Stimulated activated CD4-positive, alpha-beta T cell treated with anti-CD3 and anti-CD28 coated beads, Interleukin-1b, Interleukin-23, amount 100 ng/mL, for 4 hours (primary cell): ENCODE results near the gene TOR1A.
A peak's percentile ranks its signal among the peaks of the same experiment; 100 is the strongest.

Experiments used
- DNase-seq, 2 donors: peaks; one replicate each; pipeline ENCODE4 v3.0.0-alpha.2; 2020; ENCODE audit warnings: low read depth in 2 of 2

The TOR1A gene, protein sequence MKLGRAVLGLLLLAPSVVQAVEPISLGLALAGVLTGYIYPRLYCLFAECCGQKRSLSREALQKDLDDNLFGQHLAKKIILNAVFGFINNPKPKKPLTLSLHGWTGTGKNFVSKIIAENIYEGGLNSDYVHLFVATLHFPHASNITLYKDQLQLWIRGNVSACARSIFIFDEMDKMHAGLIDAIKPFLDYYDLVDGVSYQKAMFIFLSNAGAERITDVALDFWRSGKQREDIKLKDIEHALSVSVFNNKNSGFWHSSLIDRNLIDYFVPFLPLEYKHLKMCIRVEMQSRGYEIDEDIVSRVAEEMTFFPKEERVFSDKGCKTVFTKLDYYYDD

DNA sequence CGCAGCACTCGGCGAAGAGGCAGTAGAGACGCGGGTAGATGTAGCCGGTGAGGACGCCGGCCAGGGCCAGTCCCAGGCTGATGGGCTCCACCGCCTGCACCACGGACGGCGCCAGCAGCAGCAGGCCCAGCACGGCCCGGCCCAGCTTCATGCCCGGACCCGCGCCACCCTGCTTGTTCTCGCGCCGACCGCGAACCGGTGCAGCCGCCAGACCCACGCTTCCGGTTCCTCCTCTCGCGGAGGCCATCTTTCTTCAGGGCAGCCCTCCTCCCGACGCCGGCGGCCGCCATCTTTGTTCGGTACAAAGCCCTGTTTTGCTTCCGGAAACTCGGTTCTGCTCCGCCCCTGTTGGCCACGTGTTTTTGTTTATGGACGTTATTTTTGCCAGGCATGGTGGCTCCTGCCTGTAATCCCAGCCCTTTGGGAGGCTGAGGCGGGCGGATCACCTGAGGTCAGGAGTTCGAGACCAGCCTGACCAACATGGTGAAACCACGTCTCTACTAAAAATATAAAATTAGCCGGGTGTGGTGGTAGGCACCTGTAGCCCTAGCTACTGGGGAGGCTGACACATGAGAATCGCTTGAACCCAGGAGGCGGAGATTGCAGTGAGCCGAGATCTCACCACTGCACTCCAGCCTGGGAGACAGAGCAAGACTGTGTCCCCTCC, at the start of gene TOR1A:
Gene TOR1A, minus strand, starts transcription at position 202 of the 667 bp plus-strand sequence. Its CDS starts 51 bp downstream, at position 151.
- DNase-seq, result peak; percentile 84 to 86

DNA sequence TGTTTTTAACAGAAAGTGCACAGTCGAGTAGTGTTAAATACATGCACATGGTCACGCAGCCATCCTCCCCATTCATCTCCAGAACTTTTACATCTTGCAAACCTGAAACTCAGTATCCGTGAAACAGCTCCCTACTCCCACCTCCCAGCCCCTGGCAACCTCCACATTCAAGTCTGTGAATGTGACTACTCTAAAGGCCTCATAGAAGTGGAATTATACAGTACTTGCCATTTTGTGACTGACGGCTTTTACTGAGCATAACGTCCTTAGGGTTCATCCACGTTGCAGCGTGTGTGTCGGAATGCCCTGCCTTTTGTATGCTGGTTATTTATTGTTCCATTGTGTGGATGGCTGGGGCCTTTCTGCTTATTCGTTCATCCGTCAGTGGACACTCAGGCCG, 47.1 kb upstream of the TOR1A start:
- DNase-seq, result no peak

DNA sequence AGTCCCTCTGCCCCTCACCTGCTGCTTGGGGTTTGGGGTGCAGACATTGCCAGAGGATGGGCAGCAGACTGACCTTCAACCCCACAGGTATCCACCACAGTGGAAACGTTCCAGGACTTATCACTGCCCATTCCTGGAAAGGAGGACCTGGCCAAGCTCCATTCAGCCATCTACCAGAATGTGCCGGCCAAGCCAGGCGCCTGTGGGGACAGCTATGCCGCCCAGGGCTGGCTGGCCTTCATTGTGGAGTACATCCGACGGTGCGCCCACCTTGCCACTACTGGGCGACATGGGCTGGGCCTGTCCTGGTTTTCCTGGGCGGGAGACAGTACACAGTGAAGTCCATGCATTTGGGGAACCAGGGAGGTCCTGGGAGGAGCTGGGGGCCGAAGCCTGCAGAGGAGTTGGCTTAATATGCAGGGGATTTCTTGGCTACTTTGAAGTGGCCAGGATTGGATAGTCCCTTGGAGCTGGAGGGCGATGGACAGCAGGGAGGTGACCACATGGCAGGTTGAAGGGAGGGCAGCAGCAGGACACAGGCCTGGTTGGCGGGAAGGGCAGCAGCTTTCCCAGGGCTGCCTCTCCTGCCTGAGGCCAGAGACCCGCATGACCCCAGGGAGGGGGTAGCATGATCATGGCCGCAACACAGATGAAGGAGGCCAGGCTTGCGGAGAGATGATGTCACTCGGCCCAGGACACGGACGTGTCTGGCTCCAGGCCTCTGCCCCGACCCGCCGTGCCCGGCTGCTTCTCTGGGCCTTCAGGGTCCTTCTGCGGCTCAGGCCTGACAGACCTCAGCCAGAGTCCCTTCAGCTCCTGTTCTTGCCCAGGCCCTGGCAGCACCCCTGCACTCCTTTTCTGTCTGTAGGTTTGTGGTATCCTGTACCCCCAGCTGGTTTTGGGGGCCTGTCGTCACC, 45.9 kb upstream of the TOR1A start:
- no peak for DNase-seq

DNA sequence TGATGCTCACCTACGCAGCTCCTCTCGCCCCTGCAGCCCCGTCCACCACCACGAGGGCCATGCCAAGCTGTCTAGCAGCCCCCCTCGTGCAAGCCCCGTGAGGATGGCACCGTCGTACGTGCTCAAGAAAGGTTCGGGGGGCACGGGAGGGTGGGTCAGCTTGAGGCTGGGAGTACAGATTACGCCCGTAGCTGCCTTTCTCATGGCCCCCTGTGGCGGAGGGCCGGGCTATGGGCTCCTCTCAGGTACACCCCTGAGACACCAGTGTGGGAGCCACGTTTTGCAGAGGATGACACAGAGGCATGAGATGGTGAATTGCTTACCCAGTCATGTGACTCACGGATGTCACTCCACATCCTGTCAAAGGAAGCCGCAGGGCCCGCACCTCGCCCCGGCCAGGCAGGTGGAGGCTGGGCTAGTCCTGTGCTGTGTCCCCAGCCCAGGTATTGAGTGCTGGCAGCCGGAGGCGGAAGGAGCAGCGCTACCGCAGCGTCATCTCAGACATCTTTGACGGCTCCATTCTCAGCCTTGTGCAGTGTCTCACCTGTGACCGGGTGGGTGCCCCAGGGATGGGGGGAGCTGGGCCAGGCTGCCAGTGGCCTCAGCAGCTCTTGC, 45.0 kb upstream of the TOR1A start:
- peak; percentile 67 to 78 for DNase-seq

DNA sequence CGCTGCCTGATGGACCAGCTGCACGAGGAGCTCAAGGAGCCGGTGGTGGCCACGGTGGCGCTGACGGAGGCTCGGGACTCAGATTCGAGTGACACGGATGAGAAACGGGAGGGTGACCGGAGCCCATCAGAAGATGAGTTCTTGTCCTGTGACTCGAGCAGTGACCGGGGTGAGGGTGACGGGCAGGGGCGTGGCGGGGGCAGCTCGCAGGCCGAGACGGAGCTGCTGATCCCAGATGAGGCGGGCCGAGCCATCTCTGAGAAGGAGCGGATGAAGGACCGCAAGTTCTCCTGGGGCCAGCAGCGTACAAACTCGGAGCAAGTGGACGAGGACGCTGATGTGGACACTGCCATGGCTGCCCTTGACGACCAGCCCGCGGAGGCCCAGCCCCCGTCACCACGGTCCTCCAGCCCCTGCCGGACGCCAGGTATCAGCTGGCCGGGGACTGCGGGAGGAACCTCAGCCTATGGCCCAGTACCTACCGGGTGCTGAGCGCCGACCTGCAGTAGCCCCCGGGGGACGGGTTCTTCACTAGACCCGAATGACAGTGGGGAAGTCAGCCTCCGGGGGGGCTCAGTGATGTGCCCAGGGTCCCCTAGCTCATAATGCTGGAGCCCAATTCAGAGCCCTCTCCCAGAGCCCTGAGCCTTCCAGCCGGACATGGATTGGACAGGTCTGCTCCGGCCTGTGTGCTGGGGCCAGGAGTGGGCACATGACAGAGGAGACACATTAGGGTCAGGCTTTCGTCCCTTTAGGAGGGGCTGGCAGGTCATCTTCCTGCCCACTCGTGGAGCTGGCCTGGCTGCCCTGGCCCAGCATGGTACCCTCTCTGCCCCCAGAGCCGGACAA, 44.3 kb upstream of the TOR1A start:
- no peak for DNase-seq

DNA sequence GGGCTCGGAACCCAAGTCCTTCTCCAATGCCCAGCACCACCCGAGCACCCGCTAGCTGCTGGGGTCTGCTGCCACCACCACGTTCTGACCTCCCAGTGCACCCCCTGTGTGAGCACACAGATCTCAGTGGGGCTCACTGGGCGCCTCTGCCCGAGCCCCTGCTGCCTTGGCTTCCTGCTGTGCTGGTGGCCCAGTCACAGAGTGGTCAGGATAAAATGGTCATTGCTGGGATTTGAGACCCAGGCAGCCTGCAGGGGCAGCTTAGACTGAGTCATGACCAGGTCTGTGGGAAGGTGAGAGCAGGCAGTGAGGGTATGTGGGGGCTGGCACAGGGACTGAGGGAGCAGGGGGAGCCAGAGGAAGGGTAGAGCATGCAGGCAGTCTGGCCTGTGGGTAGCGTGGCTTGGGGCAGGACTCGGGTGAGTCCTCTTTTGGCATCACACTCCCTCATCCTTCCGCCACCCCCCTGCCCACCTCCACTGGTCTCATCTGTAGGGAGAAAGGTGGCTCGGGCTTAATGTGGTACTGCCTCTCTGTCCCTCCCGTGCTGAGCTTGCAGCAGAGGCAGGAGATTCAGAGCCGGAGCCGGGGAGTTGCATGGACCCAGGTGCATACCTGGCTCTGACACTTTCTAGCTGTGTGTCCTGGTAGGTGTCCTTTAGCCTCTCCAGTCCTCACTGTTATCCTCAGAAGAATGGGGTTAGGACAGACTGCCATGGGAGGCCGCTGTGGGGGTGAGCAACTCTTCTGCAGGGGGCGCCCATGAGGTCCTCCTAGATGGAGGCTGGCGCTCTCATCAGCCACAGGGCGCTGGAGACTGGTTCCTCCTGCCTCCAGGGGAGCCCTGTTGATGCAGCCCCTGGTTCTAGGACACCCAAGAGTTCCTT, 43.4 kb upstream of the TOR1A start:
- no peak for DNase-seq

DNA sequence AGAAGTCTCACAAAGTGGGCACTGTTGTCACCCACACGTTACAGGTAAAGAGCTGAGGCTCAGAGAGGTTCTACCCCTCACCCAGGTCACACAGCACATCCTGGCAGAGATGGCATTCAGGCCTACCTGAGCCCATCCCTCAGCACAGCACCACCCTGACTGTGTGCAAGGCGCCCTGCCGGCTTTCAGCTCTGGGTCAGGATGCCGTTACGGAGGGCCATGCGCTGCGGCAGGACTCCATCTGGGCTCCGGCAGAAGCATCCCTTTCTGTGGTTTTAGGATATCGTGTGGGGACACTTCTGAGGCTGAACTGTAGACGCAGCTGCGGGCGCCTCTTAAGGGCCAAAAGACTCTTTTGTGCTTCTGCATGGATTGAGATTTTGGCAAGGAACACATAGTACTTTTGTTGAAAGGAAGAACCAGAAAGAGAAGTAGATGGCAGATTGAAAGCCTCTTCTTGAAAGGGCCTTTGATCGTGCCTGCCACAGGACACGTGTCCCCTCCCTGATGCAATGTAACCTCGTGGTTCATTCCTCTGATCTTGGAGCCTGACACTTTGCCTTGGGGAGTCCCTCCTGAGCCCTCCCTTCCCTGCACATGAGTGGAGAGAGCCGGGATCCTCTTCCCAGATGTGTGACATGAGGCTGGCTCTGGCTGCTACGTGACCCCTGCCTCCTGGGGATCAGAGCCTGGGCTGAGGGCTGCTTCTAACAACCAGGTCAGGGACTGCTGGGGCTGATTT, 42.6 kb upstream of the TOR1A start:
- DNase-seq, result no peak

DNA sequence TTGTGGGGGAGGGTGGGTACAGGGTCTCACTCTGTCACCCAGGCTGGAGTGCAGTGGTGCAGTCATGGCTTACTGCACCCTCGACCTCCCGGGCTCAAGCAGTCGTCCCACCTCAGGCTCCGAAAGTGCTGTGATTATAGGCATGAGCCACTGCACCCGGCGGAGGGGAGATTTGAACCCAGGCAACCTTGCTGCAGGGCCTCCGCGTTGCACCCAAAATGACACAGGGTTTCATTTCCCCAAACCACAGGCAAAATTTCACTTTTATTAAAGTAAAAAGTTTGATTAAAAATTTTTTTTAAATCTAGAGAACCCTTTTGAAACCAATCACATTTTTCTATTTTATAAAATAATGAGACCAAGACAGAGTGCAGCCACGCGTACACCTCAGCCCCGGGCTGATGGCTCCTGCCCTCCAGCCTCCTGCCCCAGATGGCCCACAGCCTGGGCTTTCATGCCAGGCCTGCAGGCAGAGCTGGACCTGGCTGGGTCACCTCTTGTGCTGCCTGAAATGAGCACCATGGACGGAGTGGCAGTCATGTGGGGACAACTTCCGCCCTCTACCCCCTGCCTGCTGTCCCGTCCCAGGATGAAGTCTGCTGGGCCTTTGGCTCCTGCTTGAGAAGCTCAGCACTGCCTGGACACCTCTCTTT, 41.9 kb upstream of the TOR1A start:
- no peak for DNase-seq

DNA sequence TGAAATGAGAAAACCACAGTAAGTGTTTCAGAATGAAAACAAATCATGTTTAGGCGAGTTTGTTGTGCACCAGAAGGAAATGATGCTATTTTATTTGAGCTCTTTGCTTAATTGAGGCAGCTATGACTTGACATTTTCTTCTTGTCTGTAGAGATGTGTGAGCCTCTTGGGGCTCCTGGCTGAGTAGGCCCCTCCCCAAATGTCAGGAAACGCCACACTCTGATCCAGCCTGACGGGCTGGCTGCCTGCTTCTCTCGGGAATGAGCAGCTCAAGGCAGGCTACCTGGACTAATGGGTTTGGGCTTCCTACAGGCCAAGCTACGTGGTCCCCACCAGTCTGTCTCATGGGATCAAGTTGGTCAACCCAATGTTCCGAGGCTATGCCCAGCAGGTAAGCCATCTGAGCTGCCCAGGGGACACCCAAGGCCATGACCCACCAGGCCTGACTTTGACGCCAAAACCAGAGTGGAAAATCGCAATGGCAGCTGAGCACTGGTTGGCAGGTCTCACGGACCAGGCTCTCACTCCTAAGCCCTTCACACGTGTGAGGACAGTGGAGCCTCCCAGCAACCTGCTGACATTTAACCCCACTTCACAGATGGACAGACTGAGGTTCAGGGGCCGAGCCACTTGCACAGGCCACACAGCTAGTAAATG, 41.2 kb upstream of the TOR1A start:
- DNase-seq, result no peak

DNA sequence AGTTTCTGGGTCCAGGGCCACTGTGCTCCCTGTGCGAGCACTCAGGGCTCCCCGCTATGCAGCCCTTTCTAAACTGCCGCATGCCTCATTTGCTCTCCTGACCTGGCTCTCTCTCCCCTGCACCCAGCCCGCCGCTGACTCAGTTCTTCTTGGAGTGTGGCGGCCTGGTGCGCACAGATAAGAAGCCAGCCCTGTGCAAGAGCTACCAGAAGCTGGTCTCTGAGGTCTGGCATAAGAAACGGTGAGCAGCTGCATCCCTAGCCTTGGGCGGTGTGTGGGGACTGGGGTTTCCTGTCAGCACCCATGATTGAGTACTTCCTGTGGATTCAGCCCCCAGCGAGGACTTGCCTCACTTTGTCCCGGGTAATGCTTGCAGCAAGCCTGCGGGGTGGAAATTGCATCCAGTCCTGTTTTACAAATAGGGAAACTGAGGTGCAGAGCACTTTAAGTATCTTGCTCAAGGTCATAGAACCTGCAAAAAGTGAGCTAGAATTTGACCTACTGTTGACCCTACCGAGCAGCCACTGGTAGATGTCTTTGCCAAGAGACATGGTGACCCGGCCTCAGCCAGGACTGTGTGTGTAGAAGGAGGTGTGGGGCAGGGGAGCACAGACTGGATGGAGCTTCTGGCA, 39.2 kb upstream of the TOR1A start:
- DNase-seq, result no peak

DNA sequence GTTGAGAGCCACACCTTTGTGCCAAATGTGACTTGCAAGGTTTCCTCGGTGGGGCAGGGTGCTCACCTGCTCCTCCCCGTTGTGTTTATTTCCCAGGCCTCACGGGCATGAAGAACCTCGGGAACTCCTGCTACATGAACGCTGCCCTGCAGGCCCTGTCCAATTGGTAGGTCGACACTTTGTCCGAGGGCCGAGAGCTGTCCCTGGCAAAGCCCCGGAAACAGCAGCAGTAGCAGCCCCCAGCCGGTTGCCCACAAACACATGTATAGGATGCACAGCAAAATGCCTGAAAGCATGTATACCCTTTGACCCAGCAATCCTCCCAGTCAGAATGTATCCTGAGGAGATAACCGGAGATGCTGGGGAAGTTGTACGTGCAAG, 37.5 kb upstream of the TOR1A start:
- DNase-seq, result no peak

DNA sequence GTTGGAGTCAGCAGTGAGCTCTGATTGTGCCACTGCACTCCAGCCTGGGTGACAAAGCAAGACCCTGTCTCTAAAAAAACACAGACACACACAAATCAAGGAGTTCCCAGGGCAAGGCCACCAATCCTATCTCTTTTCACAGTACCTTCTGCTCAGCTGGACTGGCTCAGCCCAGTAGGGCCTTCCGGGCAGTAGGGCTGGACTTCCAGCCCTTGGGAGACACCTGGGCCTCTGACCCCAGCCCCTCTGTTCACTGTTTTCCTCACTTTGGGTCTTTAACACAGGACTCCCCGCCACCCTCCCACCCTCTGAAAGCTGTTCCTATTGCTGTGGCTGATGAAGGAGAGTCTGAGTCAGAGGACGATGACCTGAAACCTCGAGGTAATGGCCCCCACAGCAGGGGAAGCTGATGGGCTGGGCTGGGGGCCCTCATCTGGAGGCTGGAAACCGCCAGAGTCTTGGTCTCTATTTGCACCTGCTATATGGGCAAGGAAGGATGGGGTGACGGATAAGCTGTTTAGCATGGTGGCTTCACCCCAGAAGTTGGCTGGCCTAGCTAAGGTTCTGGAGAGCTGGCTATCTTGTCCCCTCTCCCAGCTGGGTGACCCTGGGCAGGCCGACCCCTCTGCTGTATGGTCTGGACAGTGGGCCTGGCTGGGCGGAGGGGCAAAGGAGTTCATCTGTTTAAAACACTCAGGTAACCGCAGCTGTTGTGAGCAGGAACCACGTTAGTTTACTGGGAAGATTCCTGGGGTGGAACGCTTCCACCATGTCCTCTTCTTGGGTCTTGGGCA, 36.9 kb upstream of the TOR1A start:
- no peak for DNase-seq

DNA sequence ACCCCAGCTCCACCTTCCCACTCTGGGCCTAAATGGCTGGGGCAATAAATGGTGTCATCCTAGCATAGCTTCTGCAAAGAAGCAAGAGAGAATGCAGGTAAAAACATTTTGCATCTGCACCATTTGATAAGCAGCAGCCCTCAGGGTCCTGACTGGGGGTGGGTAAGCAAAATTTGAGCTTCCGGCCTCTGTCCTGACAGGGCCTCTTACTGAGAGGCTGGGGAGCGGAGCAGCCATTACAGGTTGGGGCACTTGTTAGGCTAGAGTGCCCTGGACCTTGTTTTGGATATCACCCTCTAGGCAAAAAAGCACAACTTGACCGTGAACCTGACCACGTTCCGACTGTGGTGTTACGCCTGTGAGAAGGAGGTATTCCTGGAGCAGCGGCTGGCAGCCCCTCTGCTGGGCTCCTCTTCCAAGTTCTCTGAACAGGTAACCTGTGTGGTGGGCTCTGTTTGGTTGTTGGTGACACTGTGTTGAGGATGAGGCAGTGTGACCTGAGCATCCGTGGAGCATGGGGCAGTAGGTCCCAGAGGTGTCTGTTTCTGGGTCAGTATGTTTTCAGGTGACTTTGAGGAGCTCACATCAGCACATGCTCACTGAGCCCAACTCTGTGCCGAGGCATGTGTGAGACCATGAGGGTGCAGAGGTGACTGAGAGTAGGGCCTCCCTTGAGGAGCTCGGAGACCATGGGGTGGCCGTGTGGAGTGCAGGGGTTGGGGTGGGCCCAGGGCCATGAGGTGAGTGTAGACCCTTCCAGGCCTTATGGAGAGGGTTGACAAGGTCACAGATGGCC, 34.4 kb upstream of the TOR1A start:
- DNase-seq, result no peak

DNA sequence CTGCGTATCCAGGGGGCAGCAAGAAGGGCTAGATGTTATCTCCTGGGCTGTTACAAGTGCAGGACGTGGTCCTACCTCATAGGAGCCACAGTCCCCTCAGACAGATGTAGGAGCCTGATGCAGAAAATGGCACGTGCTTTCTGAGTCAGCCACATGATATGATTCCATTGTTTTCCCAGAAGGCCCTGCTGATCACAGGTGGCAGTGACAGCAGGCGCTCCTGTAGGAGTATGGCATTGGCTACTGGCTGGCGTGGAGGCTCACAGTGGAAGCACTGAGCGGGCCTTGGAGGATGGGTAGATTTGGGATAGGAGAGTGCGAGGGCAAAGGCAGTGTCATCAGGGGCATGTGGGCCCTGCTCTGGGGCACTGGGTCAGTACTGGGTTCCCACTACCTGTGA, 33.3 kb upstream of the TOR1A start:
- no peak for DNase-seq

DNA sequence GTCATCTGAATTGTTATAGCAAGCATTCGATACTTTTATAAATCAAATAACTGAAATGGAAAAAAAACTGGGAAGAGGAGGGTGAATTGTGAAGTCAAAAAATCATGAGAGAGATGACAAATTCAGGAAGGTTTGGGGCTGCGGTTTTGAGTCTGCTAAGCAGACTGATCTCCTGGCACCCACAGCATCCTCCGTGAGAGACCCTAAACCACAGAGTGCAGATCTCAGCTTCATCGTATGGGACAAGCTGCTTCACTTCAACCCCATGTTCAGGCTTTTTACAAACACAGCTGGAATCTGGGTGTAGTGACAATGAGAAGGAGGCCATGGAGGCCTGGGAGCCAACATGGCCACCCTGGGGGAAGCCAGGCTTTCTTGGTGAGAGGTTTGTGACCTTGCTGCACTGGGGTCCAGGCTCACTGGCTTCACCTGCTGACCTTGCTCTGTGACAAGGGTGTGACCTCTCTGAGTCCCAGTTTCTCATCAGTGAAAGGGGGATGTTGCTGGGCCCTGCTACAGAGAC, 30.7 kb upstream of the TOR1A start:
- no peak for DNase-seq

DNA sequence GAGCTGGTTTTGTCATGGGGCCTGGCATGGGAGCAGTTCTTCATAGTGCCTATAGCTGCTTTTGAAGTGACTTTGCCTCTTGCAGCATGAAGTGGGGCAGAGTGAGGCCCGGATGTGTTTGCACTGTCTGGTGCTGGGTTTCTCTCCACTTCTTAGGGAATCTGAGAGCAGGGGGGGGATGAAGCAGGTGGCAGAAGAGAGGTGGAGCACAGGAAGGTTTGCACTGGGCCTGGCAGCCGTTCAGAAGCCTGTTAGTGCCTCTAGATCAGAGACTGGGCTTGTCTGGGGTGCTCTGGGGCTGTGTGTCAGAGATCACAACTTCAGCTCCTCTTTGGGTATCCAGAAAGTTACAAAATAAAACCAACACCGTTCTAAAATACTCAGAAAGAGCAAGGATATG, 29.7 kb upstream of the TOR1A start:
- DNase-seq, result no peak
